ENCODE measurements around the gene DACT3.
A peak's percentile ranks its signal among the peaks of the same experiment; 100 is the strongest.
"Not testable (repeated sequence)": the region's sequence is repeated elsewhere in the genome, so short reads cannot be mapped to it uniquely, and the experiment has no call there.

Gene DACT3

DNA sequence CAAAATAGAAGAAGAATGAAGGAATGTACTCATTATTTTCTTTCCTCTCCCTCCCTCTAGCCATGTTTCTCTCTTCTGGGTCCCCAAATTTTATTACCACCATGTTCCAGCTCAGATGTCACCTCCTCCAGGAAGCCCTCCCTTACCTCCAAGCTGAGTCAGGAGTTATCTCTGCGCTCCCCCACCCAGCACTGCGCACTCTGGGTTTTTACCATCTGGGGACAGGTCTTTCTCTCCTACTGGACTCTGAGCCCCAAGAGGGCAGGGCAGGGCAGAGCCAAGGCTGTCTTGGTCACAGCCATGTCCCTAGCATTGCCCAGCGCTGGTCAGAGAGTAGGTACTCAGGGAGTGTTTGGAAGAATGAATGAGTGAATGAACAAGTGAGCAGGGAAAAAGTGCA lies 27.9 kb downstream of the DACT3 start:
- no peak for DNase-seq

DNA sequence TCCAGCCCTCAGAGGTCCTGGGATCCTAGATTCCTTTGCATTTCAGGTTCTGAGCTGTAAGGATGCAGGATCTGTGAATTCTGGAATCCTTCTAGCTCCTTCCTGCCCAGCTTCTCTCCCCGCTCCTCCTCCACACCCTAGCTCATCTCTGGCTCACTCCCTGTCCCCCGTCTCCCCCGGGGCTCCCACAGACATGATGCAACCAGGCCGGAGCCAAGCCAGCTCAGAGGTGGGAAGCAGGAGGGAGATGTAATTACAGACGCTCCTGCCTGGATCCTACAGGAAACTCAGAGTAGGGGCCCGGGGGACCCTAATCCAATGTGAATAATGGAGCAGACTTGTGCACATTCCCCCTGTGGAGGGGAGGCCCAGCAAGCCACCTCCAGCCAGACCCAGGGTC lies 29.5 kb downstream of the DACT3 start:
- DNase-seq: no peak

DNA sequence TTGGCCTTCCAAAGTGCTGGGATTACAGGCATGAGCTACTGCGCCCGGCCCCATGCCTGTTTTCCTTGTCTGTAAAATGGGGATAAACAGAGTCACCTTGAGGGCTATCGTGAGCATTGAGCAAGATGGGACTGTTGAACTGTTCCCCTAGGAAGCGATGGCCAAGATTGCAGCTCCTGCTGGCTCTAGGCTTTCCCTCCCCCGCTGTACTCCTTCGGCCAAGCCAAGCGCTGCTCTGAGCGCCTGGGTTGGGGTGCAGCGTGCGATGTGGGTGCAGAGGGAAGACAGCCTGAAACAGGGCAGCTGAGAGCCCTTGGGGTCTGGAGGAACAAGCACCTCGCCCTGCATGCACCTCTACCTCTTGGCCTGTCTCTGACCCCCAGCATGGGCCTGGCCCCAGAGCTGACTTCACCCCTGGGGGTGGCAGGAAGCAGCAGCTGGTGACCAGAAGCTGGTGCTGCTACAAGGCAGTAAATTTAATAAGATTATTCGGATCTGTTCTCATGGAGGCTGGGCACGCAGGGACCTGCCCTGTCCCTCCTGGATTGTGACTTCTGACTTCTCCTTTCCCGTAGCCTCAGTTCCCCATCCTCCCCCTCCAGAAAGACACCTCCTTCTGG lies 30.3 kb downstream of the DACT3 start:
- DNase-seq: no peak

DNA sequence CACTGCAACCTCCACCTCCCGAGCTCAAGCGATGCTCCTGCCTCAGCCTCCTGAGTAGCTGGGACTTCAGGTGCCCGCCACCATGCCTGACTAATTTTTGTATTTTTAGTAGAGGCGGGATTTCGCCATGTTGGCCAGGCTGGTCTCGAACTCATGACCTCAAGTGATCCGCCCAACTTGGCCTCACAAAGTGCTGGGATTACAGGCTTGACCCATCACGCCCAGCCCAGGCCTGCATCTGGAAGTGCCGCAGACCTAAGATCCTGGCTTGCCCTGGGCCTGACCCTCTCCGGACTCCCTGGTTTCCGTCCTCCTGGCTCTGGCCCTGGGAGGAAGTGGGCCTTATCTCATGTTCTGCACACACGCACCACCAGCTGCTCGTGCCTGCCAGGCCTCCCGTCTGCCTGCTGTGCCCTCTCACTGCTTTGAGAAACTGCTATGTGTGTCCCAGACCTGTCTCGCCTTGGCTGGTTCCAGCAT lies 31.4 kb downstream of the DACT3 start:
- DNase-seq: no peak

DNA sequence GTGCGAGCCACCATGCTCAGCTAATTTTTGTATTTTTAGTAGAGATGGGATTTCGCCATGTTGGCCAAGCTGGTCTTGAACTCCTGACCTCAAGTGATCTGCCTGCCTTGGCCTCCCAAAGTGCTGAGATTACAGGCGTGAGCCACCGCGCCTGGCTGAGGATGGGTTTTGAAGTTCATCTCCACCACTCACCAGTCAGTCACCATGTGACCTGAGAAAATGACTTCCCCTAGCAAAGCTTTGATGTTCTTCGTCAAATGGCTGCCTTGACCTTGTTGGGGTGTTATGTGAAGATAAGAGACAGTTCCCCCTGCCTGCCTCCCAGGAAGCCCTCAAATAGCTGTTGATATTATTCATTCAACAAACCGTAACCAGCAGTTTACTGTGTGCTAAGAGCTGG lies 32.0 kb downstream of the DACT3 start:
- DNase-seq: not testable (repeated sequence)

DNA sequence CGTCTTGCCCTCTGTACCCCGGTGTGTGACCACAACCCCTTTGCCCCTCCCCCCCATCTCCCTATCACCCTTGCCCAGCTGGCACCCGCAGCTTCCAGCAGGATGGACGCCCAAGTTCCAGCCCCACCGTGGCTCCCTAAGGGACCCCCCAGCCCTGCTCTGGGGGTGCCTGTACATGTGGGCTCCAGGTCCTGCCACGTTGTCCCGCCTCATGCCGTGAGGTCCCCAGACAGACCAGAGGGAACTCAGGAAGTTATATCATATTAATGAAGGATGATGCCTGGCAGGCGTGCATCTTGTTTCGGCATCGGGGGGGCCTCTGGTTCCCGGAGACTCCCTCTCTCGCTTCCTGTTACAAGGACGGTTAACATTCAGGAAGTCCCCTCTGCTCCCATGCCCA lies 34.5 kb downstream of the DACT3 start:
- DNase-seq: no peak

DNA sequence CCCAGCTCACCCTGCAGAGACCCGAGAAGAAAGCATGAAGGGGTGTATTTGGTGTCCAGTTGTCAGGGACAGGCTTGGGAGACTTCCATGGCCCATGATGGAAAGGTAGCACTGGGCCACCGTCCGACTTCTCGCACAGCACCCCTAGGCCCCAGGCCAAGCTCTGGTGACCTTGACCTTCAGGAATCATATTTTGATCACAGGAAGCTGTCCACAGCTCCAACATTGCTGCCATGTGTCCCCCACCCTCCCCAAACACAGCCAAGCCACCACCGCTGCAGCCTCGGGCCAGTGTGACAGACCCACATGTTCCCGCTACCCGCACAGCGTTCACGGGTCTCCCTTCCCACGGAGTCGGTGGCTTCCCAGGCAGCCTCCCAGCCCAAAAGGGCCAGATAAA lies 35.3 kb downstream of the DACT3 start:
- no peak for DNase-seq

DNA sequence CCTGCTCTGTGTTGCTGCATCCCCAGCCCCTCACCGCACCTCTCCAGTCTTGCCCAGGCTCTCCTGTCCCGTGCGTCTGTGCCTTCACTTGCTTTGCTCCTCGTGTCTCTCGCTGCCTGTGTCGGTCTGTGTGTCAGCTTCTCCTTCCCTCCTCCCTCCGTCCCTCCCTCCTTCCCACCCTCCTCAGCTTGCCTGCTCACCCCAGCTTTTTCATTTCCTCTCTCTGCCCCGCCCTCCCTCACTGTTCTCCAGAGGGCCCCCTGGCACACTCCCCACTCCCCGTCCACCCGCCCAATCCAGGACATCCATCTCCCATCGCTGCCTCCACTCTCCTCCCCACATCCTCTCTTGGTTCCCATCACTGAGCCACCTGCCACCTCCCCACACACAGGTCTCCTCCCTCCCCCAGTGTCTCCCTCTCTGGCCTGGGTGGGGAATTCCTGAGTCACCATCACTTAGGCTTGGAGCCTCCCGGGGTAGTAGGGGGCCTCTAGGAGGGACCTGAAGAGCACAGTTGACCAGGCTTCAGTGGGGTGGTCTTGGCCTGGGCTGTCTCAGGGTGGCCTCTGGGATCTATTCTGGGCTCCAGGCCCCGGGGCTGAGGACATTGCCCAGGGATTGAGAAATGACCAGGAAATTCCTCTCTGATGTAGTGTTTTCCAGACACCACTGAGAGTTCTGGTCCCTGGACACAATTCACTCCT lies 35.9 kb downstream of the DACT3 start, which contains the start of gene PTGIR:
PTGIR (minus strand) TSS at position 132 of the 704 bp plus-strand sequence. CDS start 864 bp downstream, outside the sequence.
- DNase-seq: no peak

DNA sequence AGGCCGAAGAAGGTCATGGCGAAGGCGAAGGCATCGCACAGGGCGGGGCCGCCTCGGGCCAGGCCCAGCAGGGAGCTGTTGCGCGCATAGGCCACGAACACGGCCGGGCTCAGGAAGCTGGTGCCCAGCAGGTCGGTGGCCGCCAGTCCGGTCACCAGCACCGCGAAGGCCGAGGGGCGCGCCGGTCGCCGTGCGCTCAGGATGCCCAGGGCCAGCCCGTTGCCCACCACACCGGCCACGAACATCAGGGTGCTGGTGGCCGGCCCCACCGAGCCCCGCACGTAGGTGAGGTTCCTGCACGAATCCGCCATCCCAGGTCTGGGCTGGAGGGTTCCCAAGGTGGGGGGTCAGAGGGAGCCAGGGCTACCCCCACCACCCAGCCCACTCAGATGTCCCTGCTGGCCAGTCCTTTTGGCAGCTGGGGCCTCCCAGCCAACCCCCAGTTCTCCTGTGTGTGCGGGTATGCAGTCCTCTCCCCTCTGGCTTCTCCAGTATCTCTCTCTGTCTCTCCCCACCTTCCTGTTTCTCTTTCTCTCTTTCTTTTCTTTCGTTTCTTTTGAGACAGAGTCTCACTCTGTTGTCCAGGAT lies 37.0 kb downstream of the DACT3 start:
- no peak for DNase-seq

DNA sequence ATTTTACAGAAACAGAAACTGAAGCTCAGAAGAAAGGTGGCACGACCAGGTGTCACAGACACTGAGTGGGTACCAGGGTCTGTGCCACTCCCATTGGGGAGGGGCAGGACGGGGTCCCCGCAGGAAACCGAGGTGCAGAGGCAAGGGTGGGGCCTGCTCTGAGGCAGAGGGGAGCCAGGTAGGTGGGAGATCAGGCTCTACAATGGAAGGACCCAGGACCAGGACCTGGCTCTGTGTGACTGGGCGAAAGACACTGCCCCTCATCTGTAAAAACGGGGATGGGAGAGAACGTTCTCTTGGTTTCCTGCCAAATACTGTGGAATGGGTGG lies 38.9 kb downstream of the DACT3 start:
- no peak for DNase-seq

DNA sequence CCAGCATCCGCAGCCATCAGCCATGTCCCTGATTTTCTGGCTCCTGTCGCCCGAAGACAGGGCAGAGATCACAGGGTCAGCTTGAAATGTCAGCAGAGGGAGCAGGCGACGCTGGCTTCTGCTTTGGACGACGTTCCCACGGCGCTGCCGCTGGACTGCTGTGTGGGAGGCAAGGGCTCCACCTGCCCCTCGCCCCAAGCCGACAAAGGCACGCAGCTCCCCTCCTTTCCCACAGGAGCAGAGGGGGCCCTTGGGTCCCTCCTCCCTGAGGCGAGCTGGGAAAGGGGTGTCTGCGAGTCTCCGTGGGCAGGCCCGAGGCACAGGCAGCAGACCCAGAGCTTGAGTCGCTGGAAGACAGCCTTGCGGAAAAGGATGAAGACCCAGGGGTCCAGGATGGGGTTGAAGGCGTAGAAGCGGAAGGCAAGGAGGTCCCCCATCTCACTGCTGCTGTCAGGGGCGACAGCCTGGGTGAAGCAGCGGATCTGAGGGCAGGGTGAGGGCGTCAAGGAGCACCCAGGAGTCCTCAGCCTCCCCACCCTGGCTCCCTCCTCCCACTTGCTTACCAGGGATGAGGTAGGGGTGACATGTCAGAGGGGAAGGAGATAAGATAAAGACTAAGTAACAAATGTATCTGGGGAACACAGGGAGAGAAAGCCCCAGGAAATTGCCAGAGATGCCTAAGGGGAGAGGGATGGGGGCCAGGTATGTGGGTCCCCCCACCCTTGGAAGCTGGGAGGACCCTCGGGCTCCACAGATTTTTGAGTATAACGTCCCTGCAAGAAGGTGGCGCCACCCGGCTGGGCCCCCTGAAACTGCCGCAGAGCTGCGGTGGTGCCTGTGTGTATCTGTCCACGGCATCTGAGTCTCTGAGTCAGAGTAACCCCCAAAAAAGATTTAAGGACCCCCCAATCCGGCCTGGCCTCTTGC lies 39.5 kb downstream of the DACT3 start:
- DNase-seq: no peak

DNA sequence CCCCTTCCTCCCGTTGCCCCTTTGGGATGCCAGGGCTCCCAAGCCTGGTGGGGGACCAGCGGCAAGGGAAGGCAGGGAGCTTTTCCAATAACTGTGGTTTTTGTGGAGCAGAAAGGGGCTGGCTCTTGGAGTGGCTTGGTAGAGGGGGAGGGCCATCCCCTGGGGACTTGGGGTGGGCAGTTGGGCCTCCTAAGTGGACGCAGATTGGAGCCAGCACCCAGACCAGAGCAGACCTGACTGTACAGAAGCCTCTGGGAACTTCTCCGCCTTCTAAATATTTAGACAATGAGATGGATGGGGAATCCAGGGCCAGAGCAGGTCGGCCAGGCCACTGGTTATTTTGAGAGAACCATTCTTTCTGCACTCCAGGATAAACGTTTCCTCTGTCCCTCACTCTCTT lies 40.3 kb downstream of the DACT3 start:
- DNase-seq: no peak

DNA sequence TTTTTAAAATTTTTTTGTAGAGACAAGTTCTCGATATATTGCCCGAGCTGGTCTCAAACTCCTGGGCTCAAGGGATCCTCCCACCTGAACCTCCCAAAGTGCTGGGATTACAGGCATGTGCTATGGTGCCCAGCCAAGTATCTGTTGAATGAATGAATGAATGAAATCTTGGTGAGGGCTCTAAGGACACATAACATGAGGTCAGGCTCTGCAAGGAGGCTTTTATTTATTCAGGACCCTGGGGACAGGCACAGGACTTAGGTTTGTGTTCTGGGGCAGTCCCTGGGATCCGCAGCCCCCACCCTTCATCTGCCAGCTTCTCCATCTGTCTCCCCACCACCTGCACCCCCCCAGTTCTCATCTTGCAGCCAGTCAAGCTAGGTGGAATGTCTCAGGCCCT lies 40.7 kb downstream of the DACT3 start:
- DNase-seq: no peak

DNA sequence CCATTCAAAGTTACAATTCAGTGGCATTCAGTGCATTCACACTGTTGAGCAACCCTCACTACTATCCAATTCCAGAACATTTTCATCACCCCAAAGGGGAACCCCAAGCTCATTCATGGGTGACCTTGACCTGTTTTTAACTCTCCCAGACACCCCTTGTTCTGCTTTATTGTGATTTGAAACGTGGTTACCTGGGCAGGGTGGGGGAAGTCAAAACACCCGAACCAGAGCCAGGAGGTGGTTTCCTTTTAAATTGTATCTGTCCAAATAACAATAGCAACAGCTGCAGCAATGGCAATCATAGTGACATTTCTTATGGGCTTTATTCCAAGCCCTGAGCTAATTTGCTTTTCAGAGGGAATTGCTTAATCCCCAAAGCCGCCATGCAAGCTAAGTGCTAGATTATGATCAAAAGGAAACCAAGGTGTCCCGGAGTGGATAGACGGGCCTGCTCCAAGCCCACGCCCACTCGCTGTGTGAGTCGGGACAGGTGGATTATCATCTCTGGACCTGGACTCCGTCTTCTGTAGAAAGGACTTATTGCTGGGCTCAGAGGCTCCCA lies 42.2 kb downstream of the DACT3 start:
- no peak for DNase-seq

DNA sequence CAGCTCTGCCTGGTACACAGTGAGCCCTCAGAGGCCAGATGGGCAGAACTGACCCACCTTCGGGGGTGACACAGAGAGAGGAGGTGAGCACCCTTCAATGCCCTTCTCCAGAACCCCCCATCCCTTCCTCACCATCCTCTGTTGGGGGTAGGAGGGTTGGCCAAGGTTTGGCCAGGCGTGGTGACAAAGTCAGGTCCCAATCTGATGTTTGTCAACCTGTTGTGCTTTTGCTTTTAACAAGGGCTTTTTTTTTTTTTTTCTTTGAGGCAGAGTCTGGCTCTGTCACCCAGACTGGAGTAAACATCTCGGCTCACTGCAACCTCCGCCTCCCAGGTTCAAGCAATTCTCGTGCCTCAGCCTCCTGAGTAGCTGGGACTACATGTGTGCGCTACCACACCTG lies 43.4 kb downstream of the DACT3 start:
- no peak for DNase-seq

DNA sequence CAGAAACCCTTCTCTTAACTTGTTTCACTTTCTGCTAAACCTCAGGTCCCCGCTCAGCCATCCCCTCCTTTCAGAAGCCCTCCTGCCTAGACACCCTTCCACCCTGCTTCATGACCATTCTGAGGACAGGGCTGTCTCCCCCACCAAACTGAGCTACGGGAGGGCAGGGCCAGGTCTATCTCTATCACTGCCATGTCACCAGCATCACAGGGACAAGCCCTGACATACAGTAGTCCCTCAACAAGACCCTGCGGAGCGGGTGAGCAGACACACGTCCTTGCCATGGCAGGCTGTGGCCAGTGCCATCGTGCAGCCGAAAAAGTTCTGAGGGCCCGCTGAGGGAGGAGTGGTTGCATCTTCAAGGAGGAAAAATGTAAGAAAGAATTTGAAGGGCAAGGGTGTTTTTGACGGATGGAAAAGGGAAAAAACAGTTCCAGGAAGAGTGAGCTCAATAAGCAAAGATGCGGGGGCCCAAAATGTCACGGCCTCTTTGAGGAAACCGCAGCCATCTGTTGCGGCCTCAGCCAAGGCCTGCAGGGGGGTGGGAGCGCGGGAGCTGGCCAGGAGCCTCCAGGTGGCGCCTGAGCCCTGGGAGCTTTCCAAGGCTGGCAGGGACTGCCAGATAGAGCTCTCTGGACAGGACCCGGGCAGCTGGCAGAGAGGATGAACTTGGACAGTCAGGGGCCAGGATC lies 44.2 kb downstream of the DACT3 start:
- no peak for DNase-seq

DNA sequence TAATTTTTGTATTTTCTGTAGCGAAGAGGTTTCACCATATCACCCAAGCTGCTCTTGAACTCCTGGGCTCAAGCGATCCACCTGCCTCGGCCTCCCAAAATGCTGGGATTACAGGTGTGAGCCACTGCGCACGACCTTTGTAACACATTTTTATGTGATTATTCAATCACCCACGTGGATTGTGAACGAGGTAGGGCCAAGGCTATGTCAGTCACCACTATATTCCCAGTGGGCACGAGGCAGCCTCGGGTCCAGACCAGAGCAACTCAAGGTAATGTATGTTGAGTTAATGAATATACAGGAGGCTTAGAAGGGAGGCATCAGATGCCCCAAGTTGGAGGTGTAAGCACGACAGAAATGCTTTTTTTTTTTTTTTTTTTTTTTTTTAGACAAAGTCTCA lies 45.0 kb downstream of the DACT3 start:
- DNase-seq: no peak

DNA sequence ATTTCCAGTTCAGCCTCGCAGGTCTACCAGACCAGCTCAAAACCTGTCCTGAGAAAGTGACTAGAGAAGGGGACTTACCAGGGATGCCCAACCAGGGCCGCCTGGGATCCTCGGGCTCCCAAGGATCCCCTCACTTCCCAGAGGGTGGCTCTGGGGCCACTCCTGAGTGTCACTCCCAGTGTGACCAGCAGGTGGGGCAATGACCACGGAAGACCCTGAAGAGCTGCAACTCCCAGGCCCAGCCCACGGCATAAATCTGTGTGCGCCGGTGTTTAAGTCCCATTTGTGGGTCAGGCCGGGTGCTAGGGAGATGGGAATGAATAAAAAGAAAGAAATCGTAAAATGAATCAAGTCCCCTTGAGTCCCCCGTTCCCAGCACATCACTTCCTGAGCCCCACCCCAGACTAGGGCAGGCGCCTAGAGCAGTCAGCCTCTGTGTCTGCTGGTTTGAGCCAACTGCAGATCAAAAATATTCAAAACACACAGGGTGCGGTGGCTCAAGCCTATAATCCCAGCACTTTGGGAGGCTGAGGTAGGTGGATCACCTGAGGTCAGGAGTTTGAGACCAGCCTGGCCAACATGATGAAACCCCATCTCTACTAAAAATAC lies 46.8 kb downstream of the DACT3 start:
- peak; percentile 17 for DNase-seq

DNA sequence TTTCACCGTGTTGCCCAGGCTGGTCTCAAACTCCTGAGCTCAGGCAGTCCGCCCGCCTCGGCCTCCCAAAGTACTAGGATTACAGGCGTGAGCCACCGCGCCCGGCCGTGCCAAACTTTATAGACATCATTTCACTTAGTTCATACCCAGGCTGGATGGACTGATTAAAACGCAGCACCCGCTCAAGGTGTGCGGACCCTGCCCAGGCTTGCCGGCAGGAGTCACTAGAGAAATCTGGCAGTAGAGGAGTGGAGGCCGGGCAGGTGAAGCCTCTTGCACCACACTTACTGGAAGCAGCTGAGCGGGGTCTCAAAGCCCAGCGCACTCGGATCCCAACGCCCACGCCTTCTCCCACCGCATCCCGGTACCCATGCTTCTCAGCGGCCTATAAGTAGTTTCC lies 47.5 kb downstream of the DACT3 start:
- DNase-seq: no peak

DNA sequence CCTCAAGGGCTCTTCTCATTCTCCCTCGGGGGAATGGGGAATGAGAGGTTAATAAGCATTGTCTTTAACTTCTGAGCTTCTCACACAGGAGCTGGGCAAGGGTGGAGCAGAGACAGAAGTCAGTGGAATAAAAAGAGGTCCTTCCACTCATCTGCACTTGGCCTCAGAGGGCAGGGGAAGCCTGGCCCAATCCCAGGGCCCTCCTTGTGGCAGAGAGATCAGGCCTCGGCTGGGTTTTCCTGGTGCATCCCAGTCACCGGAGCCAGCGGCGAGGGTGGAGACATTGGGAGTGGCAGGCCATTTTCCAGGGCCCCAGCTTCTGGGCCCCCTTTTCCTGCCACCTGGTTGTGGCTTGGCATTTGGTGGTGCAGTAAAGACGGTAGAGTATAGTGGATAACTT lies 49.2 kb downstream of the DACT3 start:
- DNase-seq: no peak

DNA sequence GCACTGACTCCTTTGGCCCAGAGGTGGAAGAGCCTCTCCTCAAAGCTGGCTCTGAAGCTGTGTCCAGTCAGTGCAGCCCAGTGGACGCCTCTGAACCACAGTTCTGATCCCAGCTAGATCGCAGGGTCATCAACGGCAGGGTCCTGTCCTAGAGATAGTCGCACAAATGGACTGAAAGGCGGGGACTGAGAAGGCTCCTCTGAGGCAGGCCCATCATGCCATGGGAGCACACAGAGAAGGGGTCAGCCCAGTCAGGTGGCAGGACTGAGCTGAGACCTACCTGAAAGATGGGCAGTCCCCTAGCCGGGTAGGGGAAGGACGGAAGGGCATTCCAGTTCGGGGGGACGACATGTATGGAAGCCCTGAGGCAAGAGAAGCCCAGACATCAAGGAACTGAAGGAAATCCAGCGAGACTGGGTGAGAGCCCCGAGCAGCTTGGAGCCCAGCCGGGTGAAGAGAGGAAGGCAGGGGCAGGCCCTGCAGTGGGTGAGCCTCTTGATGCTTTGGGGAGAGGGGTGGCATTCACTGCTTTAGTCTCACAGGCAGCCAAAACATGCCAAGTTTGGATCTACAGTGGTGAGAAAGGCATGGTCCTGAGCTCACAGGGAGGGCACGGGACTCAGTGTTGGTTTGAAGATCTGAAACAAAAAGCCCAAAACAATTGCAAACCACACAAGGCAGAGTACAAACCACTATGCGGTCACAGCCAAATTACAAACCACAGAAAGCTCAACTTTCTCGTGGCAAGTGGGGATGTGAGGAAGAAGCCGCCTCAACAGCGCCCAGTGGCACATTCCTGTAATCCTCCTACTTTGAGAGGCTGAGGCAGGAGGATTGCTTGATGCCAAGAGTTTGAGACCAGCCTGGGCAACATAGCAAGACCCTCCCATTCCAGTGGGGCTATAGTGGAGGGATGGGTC lies 49.9 kb downstream of the DACT3 start:
- no peak for DNase-seq
